AG04449 (cell line): Measurements from ENCODE around the gene PTPRC.

Experiments used
- CTCF ChIA-PET: fragments of 350-600 bp; formaldehyde crosslinking; extraction: SDS; loops from one replicate; lab custom pipeline; 2021; ENCODE audit warnings: antibody characterized with exemption; lab: Yijun Ruan, JAX
- POLR2A ChIA-PET: fragments of 400-600, 350-600 bp; formaldehyde crosslinking; extraction: SDS; loops from one replicate; lab custom pipeline; 2020; ENCODE audit warnings: antibody characterized with exemption, inconsistent platforms; lab: Yijun Ruan, JAX
- DNase-seq: peaks from one replicate; pipeline ENCODE4 v3.0.0-alpha.2; 2010; ENCODE audit warnings: low read depth, low spot score
- H3K4me3 ChIP-seq: 2 replicates; pipeline ENCODE4 v1.5.1; 2011; ENCODE audit warnings: low read depth, mild to moderate bottlenecking, control low read depth, low read length
- CTCF ChIP-seq: IDR thresholded peaks from one replicate; pipeline ENCODE4 v1.5.1; 2011; ENCODE audit warnings: mild to moderate bottlenecking, moderate library complexity, low read length, control low read depth, inconsistent platforms; ENCODE audit not compliant: insufficient read depth; ENCODE audit errors: missing control alignments

The PTPRC gene

GRCh38 chr1:198677027-198677426 is 38.2 kb downstream of the PTPRC start:
- POLR2A ChIA-PET: no interaction called here
- CTCF ChIA-PET: interaction anchor here (1.0 kb wide), 1 partner anchor 9 kb away, joined by 4 read pairs; no protein-coding TSS in a partner anchor
- H3K4me3 ChIP-seq: no peak overlapping the region
- DNase-seq: no peak
- TF ChIP-seq CTCF: no peak

- ChIA-PET POLR2A (no interaction called here), CTCF (interaction anchor here (1.0 kb wide), 1 partner anchor 8 kb away, joined by 4 read pairs; no protein-coding TSS in a partner anchor)
- no peak for DNase-seq
- H3K4me3 ChIP-seq: no peak overlapping the region
- TF ChIP-seq CTCF: no peak
Observed at GRCh38 chr1:198677871-198678270, 39.0 kb downstream of the PTPRC start.

- TF ChIP-seq CTCF: no peak
- no peak overlapping the region for H3K4me3 ChIP-seq
- POLR2A ChIA-PET: no interaction called here
- CTCF ChIA-PET: no interaction called here
- no peak for DNase-seq
Observed at GRCh38 chr1:198678301-198678836, 39.5 kb downstream of the PTPRC start.

- no peak for TF ChIP-seq CTCF
- no peak for DNase-seq
- CTCF ChIA-PET: interaction anchor here (0.9 kb wide), 1 partner anchor 1152 kb away, joined by 3 read pairs; no protein-coding TSS in a partner anchor
- POLR2A ChIA-PET: interaction anchor here (0.7 kb wide), 1 partner anchor 189 kb away, joined by 3 read pairs; no protein-coding TSS in a partner anchor
- H3K4me3 ChIP-seq: no peak overlapping the region
Observed at GRCh38 chr1:198678901-198679329, 40.1 kb downstream of the PTPRC start.

GRCh38 chr1:198679535-198680173 is 40.8 kb downstream of the PTPRC start:
- POLR2A ChIA-PET: interaction anchor here (0.7 kb wide), 1 partner anchor 190 kb away, joined by 3 read pairs; no protein-coding TSS in a partner anchor
- H3K4me3 ChIP-seq: no peak overlapping the region
- CTCF ChIA-PET: interaction anchor here (0.9 kb wide), 1 partner anchor 1153 kb away, joined by 3 read pairs; no protein-coding TSS in a partner anchor
- no peak for DNase-seq
- no peak for TF ChIP-seq CTCF
